GM15510 (cell line): ENCODE data around the gene BZW2.

Experiments
- POLR2A ChIP-seq: IDR thresholded peaks from 3 replicates; pipeline ENCODE4 v1.6.1; 2011; ENCODE audit warnings: borderline replicate concordance; ENCODE audit not compliant: insufficient read length; ENCODE audit errors: extremely low read depth

BZW2 gene

DNA sequence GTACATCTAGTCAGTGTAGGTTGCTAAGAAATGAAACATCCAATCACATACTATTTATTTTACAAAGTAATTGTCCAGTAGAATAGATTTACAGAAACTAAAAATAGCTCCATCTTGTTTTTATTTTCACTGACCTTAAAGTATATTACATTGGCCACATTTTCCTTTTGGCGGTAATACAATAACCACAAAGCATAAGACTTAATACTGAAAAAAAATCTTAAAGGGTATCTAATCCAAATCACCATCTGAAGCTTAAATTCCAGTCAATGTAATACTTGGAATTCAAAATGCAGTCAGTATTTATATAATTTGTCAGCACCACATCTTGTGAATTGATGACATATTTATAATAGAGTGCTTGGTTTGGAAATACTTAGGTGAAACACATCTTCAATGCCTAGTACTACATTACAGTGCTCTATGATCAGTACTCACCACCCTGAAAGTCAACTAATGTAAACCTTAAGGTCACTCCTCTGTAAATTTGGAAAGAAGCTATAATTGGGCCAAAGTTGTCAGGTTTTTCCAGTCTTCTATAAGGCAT lies 9.4 kb upstream of the BZW2 start:
- no peak for TF ChIP-seq POLR2A

DNA sequence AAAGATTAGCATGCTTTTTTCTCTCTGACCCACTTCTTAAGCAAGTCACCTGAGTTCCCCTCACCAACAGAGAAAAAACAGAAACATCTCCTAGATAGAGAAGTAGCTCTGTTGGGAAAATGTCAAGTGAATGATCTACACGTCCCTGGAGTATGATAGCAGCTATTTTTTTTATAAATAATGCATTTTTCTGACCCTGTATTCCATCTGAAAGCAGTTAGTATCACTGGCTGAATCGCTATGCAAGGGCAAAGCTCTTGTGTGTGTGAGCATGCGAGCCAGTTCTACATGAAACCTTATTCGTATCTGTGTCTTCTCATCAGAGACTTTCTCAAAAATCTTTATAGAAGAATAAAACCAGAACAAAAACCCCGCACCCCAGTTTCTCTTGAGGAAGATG lies 8.6 kb upstream of the BZW2 start:
- TF ChIP-seq POLR2A, result no peak

DNA sequence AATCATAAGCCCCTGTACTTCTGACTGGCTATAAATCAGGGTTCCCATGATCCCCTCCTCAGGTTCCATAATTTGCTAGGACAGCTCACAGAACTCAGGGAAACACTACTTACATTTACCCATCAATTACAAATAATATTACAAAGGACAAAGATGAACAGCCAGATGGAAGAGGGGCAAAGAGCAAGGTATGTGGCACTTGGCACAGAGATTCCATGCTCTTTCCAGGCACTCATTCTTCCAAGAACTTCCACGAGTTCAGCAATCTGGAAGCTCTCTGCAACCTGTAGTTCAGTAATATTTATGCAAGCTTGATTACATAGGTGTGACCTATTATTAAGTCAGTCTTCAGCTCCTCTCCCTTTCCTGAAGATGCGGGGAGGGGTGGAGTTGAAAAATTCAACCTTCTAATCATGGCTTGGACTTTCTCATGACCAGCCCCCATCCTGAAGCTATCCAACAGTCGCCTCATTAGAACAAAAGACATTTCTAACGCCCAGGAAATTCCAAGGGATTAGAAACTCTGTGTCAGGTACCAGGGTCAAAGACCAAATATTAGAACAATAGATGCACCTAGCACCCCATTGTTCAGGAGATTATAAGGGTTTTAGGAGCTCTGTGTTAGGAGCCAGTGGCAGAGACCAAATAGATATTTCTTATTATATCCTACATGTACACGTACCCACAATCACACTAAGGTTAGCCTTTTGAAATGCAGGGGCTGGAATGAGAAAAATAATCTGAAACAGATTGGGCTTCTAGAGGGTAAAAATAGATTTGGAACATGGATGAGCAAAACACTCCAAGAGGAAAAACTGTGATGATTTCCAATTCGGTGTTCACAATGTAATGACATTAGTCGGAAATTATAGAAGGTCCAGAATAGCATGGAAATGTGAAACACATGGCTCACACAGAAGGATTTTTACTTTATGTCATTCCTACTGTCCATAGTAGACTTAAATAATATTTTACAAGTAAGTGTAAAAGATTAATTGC lies 7.4 kb upstream of the BZW2 start:
- TF ChIP-seq POLR2A, result no peak

DNA sequence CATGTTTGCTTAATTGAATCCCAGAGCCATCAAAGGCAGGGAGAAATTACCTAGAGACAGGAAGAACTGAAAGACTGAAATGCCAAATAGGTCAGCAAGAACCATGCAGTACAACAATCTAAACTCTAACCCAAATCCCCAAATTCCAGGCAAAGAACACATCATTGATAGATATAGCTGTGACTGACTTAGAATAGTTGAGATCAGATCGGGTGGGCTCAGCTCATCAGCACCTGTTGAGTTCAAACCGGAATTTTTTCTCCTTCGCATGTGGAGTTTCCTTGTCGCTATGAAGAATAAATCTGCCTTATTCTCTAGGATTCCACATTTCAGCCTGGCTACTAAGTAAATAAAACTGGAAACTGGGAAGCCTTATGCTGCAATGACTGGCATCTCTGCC lies 1.8 kb upstream of the BZW2 start:
- TF ChIP-seq POLR2A, result no peak

DNA sequence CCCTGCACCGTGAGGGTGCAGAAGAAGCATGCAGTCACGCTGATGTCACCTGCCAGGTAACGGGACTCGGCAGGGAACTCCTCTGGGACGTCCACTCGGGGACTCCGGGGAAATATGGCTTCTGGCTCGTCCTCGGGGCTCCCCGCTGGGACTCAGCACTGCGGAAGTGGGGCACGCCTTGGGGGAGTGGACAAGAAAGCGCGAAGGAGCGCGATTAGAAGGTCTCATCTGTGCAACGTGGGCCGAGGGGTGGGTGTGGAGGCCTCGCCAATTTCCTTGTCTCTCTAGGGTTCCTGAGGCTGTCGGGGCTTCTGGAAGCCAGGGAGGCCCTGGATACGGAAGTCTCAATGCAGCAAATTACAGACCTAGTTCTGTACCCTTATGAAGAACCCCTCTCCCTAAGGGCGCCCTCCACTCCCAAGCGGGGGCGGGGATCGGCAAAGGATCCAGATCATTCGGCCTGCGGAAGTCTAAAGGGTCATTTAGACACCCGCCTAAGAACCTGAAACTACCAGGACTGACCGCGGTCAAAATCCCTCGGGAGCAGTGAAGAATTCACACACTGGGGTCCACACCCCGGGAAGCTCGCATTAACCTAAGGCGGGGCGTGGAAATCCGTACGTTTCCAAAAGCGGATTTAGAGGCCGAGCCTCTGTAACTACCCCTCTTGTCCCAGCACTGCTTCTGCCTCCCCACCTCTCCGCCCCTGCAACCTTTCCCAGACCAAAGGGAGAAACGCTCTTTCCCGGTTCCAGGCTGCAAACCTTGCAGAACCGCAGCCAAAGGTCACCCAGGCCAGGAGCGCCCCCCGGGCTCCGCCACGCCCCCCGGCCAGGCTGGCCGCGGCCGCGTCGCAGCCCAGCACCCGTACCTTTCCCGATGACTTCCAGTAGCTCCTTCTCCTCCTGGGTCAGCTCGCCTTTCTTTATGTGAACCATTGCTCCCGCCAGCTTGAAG lies 1.1 kb upstream of the BZW2 start:
- TF ChIP-seq POLR2A, result no peak

DNA sequence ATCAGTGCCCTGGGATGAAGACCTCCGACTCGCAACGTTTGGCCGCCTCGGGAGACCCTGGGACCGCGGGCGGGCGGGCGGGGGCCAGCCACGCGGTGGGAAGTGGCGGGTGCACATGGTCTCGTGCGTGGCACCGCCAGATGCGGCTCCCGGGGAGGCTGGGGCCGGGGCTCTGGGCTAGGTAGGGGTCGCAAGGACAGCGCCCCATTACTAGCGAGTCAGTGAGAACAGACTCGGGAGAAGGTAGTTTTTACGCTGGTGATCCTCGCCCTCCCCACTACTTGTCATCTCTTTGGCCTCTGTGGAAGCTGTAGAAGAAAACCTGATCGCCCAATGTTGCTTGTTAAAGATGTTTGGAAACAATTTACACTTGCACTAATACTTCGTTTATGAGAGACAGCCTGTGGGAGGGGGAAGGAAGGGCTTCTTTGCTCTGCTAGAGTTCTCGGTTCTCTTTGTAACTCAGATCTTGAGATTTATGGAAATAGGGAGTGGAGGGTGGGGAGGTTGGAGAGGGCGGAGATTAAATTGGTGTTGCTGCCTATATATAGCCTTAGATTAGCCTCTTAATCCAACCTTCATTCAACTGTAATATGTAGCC lies 591 bp downstream of the BZW2 start:
- no peak for TF ChIP-seq POLR2A

DNA sequence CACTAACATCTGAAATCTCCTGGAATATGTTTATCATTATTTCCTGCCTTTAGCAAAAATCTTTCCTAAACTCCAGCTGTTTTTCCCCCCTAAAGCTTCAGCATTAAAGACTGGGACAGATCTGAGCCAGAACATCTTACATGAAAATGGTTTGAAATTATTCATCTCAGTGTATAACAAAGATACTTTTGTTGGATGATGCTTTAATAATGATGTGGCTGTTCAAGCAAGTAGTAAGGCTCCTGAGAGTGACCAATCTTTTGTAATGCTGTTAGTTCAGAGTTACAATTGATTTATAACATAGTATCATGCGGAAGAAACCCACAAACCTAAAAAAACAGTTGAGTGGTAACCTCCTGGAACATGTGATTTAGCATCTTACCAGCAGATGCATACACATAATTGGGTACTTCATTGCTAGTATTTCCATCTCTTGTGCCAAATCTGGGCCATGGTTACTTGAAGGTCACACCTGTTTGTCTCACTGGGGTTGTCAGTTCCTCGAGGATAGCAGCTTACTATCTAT lies 1.5 kb downstream of the BZW2 start:
- no peak for TF ChIP-seq POLR2A

DNA sequence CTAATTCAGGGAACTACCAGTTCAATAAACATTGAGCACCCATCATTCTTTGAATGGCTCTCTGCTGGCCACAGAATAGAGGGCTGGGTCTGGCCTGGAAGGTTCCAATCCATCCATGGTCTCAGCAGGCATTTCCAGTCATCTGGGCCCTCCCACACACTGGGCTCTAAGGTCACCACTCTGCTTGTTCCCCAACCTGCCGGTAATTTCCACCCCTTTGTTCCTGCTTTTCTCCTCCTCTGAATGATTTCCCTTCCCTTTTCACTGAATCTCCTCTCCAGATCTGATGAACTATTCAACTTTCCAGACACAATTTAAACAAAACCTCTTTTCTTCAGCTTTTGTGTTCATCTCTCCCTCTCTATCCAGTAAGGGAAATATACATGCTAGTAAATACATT lies 2.6 kb downstream of the BZW2 start:
- TF ChIP-seq POLR2A, result no peak

DNA sequence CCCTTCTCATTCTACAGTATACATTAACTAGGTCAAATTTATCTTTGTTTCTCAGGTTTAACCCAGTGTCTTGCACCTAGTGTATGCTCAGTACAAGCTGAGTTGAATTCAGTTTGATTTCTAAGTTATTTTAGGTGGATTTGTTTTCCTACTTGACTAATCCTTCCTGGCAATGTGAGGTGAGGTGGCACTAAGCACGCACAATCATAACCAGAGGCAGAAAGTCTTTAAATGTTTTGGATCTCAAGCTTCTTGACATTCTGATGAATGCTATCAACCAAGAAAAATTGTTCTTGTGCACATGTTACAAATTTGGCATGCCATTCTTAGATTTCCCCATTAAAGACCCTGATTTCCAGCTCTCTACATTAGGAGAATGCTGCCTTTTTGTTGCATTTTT lies 3.2 kb downstream of the BZW2 start:
- no peak for TF ChIP-seq POLR2A

DNA sequence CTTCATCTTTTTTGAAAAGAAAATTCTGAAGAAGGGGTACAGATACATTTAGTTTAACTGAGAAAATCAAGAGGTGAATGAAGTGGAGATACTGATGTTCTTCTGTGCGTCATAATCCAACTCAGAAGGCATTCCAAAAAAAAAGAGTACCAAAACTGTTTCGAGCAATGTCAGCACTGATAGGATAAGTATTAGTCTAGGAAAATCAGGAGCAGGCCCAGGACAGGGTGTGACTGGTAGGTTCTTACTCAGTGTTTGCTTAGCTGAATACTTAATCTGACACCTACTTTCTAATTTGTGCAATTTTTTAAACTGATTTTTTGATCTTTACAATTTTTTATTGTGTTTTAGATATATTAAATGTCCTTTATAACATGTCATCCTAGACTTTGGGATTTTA lies 4.3 kb downstream of the BZW2 start:
- TF ChIP-seq POLR2A, result no peak

DNA sequence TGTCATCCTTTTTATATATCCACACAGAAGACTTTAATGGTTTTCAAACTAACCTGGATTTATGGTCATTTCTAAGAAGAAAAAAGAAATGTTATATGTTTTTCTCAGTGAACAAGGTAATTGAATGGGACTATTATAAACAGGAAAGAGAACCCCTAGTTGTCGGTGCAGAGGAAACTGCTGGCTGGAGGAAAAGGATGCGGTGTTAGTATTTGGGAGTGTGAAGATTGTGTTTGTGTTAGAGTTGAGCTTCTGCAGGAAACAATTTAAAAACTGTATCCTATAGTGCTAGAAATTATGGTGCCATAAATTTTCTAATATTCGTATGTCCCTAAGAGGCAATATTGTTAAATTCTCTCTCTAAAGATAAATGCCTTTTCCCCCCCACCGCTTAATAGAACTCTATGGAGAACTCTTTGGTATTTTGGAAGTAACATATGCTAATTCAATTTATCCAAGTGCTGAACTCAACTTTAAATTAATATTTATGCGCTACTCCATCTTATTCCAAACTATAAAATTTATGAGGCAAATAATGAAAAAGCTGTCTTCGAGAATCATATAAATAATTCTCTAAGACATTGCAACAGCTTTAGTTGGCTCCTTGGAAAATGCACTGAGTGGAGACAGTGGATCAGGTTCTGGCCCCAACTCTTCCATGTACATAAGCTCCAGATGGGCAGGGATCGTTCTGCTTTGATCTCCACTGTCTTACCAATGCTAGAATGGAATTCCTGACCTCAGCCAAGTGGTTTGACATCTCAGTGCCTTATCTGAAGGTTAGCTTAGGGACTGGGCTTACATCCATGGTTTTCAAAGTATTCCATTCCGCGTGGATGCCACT lies 5.6 kb downstream of the BZW2 start:
- no peak for TF ChIP-seq POLR2A

DNA sequence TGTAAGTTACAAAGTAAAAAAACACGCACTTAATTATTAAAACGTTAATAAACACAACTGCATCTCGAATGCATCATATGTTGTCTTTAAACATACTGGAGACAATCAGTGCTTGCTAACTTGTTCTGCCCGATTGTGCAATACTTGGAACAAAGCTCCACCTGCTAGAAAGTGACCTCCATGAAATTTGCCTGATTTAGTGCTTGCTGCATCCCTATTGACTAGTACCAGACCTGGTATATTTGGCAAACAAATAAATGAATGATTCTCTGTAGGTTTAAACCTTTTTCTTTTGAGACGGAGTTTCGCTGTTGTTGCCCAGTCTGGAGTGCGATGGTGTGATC lies 6.2 kb downstream of the BZW2 start:
- TF ChIP-seq POLR2A, result no peak

DNA sequence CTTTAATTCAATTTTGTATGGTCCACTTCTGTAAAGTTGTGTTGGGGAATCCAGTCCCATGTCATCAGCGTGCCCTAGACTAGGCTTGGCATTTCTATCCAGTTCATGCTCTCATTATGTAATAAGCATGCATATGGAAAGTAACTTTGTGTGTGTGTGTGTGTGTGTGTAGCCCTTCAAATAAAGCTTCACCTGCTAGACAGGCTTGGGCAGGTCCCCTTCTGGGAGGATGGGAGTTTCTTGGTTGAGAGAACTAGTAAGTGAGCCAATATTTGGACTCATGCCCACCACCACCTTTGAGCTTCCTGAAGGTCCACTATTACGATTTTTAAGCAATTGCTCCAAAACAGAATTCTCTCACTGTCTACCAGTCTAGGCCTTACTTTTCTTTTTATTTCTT lies 6.9 kb downstream of the BZW2 start:
- no peak for TF ChIP-seq POLR2A

DNA sequence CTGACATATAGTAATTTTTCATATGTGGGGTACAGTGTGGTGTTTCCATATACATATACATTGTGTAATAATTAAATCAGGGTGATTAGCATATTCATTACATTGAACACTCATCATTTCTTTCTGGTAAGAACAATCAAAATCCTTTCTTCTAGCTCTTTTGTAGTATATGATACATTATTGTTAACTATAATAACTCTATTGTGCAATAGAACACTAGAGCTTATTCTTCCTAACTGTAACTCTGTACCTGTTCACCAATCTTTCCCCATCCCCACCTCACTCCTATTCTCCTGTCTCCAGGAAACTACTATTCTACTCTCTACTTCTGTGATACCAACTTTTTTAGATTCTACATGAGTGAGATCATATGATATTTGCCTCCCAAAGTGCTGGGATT lies 9.4 kb downstream of the BZW2 start:
- no peak for TF ChIP-seq POLR2A
